ENCODE measurements around the gene ITFG1.

Gene ITFG1

GRCh38 chr16:47371271-47372014 lies 89.4 kb downstream of the ITFG1 start:
- no peak for TF ChIP-seq CTCF (IDR thresholded peaks at IDR 0.05; ENCODE audit: low read depth, low read length)
- no peak for TF ChIP-seq MYC (IDR thresholded peaks at IDR 0.05; ENCODE audit: low read depth, low read length)
- no peak for TF ChIP-seq MAX (IDR thresholded peaks at IDR 0.05; ENCODE audit: low read depth, low read length)
- no peak for TF ChIP-seq POLR2A (IDR thresholded peaks at IDR 0.05; ENCODE audit: extremely low read depth, insufficient read length)
- H3K4me3 ChIP-seq (ENCODE audit: low read depth, low read length), result no peak overlapping the region
- no peak for DNase-seq (ENCODE audit: low read depth)

GRCh38 chr16:47370536-47370935 lies 90.3 kb downstream of the ITFG1 start:
- no peak for DNase-seq (ENCODE audit: low read depth)
- H3K4me3 ChIP-seq (ENCODE audit: low read depth, low read length), result no peak overlapping the region
- TF ChIP-seq CTCF (IDR thresholded peaks at IDR 0.05; ENCODE audit: low read depth, low read length) (no peak), MYC (IDR thresholded peaks at IDR 0.05; ENCODE audit: low read depth, low read length) (no peak), MAX (IDR thresholded peaks at IDR 0.05; ENCODE audit: low read depth, low read length) (no peak), POLR2A (IDR thresholded peaks at IDR 0.05; ENCODE audit: extremely low read depth, insufficient read length) (no peak)

GRCh38 chr16:47366228-47366627 lies 94.6 kb downstream of the ITFG1 start:
- TF ChIP-seq MYC (IDR thresholded peaks at IDR 0.05; ENCODE audit: low read depth, low read length) (no peak), MAX (IDR thresholded peaks at IDR 0.05; ENCODE audit: low read depth, low read length) (no peak), CTCF (IDR thresholded peaks at IDR 0.05; ENCODE audit: low read depth, low read length) (no peak), POLR2A (IDR thresholded peaks at IDR 0.05; ENCODE audit: extremely low read depth, insufficient read length) (no peak)
- H3K4me3 ChIP-seq (ENCODE audit: low read depth, low read length), result no peak overlapping the region
- no peak for DNase-seq (ENCODE audit: low read depth)

GRCh38 chr16:47363761-47364160 lies 97.1 kb downstream of the ITFG1 start:
- no peak overlapping the region for H3K4me3 ChIP-seq (ENCODE audit: low read depth, low read length)
- no peak for DNase-seq (ENCODE audit: low read depth)
- TF ChIP-seq CTCF (IDR thresholded peaks at IDR 0.05; ENCODE audit: low read depth, low read length) (no peak), MYC (IDR thresholded peaks at IDR 0.05; ENCODE audit: low read depth, low read length) (no peak), POLR2A (IDR thresholded peaks at IDR 0.05; ENCODE audit: extremely low read depth, insufficient read length) (no peak), MAX (IDR thresholded peaks at IDR 0.05; ENCODE audit: low read depth, low read length) (no peak)

- TF ChIP-seq CTCF (IDR thresholded peaks at IDR 0.05; ENCODE audit: low read depth, low read length) (no peak), POLR2A (IDR thresholded peaks at IDR 0.05; ENCODE audit: extremely low read depth, insufficient read length) (no peak), MAX (IDR thresholded peaks at IDR 0.05; ENCODE audit: low read depth, low read length) (no peak), MYC (IDR thresholded peaks at IDR 0.05; ENCODE audit: low read depth, low read length) (no peak)
- no peak overlapping the region for H3K4me3 ChIP-seq (ENCODE audit: low read depth, low read length)
- DNase-seq (ENCODE audit: low read depth), result no peak
Observed at GRCh38 chr16:47359478-47359877, 101.4 kb downstream of the ITFG1 start.
